ENCODE measurements around the gene MUC3A. TPM values are rescaled to one million over a fixed set of nuclear protein-coding genes. Genes with fewer than 3 reads are reported as not detected.

The MUC3A gene
- total and polyA plus RNA-seq, 2 experiments from 2014 or later, result 16.3 to 44.4 TPM

DNA sequence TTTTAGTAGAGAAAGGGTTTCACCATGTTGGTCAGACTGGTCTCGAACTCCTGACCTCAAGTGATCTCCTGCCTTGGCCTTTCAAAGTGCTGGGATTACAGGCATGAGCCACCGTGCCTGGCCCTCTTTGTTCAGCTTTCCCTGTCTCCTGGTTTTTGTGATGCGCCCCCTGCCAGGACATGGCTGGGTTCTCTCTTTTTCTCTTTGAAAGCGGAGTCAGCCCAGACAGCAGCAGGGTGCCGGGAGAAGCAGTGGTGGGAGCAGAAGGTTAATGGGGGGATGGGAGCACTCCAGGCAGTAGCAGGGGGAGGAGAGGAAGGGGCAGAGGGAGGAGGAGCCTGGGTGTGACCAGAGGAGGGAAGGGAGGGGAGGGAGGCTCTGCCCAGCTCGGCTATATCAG lies 1.8 kb downstream of the MUC3A start (continued):
- TF ChIP-seq, protein P1, sequence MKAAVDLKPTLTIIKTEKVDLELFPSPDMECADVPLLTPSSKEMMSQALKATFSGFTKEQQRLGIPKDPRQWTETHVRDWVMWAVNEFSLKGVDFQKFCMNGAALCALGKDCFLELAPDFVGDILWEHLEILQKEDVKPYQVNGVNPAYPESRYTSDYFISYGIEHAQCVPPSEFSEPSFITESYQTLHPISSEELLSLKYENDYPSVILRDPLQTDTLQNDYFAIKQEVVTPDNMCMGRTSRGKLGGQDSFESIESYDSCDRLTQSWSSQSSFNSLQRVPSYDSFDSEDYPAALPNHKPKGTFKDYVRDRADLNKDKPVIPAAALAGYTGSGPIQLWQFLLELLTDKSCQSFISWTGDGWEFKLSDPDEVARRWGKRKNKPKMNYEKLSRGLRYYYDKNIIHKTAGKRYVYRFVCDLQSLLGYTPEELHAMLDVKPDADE (IDR thresholded peaks at IDR 0.05), result 0 out of 2 replicates have a peak, but pooled peaks have one; percentile 24
- TF ChIP-seq CREB1 (CRISPR knock-in tag; IDR thresholded peaks at IDR 0.05; ENCODE audit: low read depth), result peak; percentile 42; the same call in 1 of the 2 replicates
- TF ChIP-seq ZNF114 (CRISPR knock-in tag; IDR thresholded peaks at IDR 0.05), result 0 out of 2 replicates have a peak, but pooled peaks have one; percentile 11
- peak; percentile 60 for TF ChIP-seq NANOG (IDR thresholded peaks at IDR 0.05; ENCODE audit: borderline replicate concordance)
- TF ChIP-seq STAT1 (IDR thresholded peaks at IDR 0.05; ENCODE audit: unreplicated experiment), result no peak

DNA sequence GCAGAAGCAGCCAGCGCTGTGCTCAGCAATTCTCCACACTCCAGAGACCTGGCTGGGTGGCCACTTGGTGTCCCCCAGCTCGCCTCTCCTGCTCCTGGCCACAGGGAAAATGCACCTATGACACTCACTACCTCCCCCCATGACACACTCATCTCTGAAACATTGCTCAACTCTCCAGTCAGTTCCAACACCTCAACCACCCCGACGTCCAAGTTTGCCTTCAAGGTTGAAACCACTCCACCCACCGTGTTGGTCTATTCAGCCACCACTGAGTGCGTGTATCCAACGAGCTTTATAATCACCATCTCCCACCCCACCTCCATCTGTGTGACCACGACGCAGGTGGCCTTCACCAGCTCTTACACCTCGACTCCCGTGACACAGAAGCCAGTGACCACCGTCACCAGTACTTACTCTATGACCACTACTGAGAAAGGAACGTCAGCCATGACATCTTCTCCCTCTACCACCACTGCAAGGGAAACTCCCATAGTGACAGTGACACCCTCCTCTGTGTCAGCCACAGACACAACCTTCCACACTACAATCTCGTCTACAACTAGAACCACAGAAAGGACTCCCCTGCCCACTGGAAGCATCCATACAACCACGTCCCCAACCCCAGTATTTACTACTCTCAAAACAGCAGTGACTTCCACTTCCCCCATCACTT lies 2.7 kb downstream of the MUC3A start:
- no peaks in the 10 kb centered on the region for H3K27me3 ChIP-seq (ENCODE audit: insufficient read depth)
- no peak overlapping the region for H3K27ac ChIP-seq (ENCODE audit: low read depth)
- peaks cover 24% of the 10 kb centered on the region for H3K4me1 ChIP-seq (ENCODE audit: insufficient read depth)
- ATAC-seq, result peak; percentile 2; the same call in 2 of the 3 replicates
- H3K4me3 ChIP-seq, result no peak overlapping the region
- H4K20me1 ChIP-seq (replicated peaks; ENCODE audit: insufficient read depth), result no peaks in the 10 kb centered on the region
- H3K27ac Mint-ChIP-seq, result no peak overlapping the region
- H2AFZ ChIP-seq, result no peak overlapping the region
- H3K4me2 ChIP-seq, result peak overlapping the region; percentile 56; the same call in 1 of the 2 replicates
- H3K36me3 Mint-ChIP-seq (ENCODE audit: low read depth), result no peaks in the 10 kb centered on the region
- H3K4me1 Mint-ChIP-seq, result peaks cover 18% of the 10 kb centered on the region
- 0 out of 2 replicates have a peak, but pooled peaks cover 10% of the 10 kb centered on the region for H3F3A ChIP-seq (replicated peaks; ENCODE audit: low read depth)
- H3K9me2 ChIP-seq (ENCODE audit: insufficient read depth), result peaks cover 19% of the 10 kb centered on the region
- no peaks in the 10 kb centered on the region for H3K79me2 ChIP-seq (replicated peaks; ENCODE audit: insufficient read depth)
- no peak overlapping the region for H3K4me3 Mint-ChIP-seq
- DNase-seq (ENCODE audit: low spot score), result no peak
- TF ChIP-seq EZH2 (IDR thresholded peaks at IDR 0.05; ENCODE audit: low read depth, unreplicated experiment), result no peak
- TF ChIP-seq JUNB (IDR thresholded peaks at IDR 0.05; ENCODE audit: unreplicated experiment), result no peak
- TF ChIP-seq POLR2AphosphoS5 (IDR thresholded peaks at IDR 0.05; ENCODE audit: low read depth), result no peak
- peak in 1 of 2 experiments; percentile 15; a peak in 1 of 4 replicates for TF ChIP-seq CTCF (conservative IDR thresholded peaks at IDR 0.05; ENCODE audit: low read depth in 2 of 2)
- no peak for TF ChIP-seq REST (IDR thresholded peaks at IDR 0.05; ENCODE audit: unreplicated experiment)
- H3K36me3 ChIP-seq (ENCODE audit: insufficient read depth), result no peaks in the 10 kb centered on the region
- H3K9me3 Mint-ChIP-seq, result no peaks in the 10 kb centered on the region
- H3K27me3 Mint-ChIP-seq (ENCODE audit: insufficient read depth, low read depth, poor library complexity), result peaks cover 2% of the 10 kb centered on the region
